HL-60/S4 (cell line): ENCODE data around the gene OR1J2.

Experiments used
- in situ Hi-C: fragments of 300-500 bp; cut with MboI; formaldehyde crosslinking; loops from 2 replicates; pipeline ENCODE4 v1.14.3; 2022; ENCODE audit warnings: low sequenced_read_pairs

OR1J2 gene

DNA sequence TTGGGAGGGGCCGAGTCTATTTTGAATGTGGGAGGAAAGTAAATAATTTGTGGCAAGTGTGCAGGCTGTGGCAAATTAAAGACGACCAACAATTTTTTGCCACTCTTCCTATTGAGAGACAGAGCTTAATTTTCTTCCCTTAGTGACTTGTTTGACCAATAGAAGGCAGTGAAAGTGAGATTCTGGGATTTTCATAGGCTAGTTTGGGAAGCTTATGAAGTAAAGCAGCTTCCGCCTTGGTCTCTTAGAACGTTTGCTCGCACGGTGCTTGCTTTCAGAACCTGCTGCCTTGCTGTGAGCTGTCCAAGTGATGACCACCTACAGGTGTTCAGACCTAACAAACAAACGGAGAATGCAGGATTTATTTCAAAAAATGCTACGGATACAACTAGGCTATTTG, 35.6 kb downstream of the OR1J2 start:
- in situ Hi-C loops: no loop called here

DNA sequence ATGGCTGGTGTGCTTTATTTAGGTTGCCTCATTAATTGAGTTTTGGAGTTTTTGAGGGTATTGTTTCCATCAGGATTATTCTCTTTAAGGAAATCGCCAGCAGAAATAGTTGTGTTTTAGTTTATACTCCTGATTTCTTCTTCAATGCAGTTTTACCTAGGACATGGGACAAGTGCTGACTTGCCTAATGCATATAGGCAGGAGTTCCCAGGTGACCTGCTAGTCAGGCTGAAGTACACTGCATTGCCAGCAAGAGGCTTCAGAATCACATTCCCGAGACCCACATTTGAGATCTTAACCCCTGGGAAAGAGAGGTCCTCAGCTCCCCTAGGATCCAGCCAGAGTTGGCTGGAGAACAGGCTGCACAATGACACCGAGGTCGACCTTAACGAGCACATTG, 40.8 kb downstream of the OR1J2 start:
- in situ Hi-C loops: no loop called here

DNA sequence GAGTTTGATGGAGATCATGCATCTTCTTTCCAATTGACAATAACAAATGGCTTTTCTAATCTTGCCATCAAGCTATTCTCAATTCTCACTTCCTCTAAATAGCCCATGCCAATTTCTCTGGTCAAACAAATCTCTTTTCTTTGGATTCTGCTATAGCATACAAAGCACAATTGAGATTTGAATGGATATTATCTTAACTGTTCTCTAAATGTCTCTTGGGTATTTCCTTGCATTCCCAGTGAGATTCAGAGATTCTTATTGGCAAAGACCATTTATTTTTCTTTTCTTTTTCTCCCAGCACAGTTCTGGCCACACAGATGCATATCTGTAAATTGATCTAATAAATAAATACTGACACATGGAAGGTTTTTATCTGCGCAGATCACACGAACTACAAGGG, 42.2 kb downstream of the OR1J2 start, which contains the start of gene OR1N2:
Gene OR1N2, plus strand, starts transcription at position 301 of the 400 bp plus-strand sequence. CDS start 100 bp downstream, outside the sequence.
- in situ Hi-C loops: no loop called here
